H1 (cell line): Measurements from ENCODE around the gene GKN2. TPM values are rescaled to one million over a fixed set of nuclear protein-coding genes. Genes with fewer than 3 reads are reported as not detected.

Experiments
- ATF2 ChIP-seq: IDR thresholded peaks from 2 replicates; pipeline ENCODE4 v1.6.1; 2012; ENCODE audit warnings: low read length, inconsistent platforms
- CHD7 ChIP-seq: fragments of 300-600 bp; sonication (generic); IDR thresholded peaks from 2 replicates; pipeline ENCODE4 v1.7.1; 2012; ENCODE audit warnings: low read length, moderate library complexity, mild to moderate bottlenecking, inconsistent platforms; ENCODE audit not compliant: insufficient replicate concordance
- NANOG ChIP-seq: IDR thresholded peaks from 2 replicates; pipeline ENCODE4 v1.6.1; 2011; ENCODE audit warnings: low read length, low read depth, mild to moderate bottlenecking, inconsistent platforms; ENCODE audit not compliant: insufficient read depth, poor library complexity, severe bottlenecking
- RAD21 ChIP-seq, 2 experiments: IDR thresholded peaks in 1 of 2; conservative IDR thresholded peaks in 1 of 2; 2 replicates each; pipeline ENCODE4 v1.6.1; 2011; ENCODE audit warnings: low read depth in 2 of 2, low read length in 2 of 2, improper control_type of control experiment in 1 of 2, inconsistent platforms in 1 of 2, mild to moderate bottlenecking in 1 of 2, moderate library complexity in 1 of 2
- SRF ChIP-seq: IDR thresholded peaks from 2 replicates; pipeline ENCODE4 v1.6.1; 2011; ENCODE audit warnings: mild to moderate bottlenecking, low read depth, low read length, moderate library complexity
- TAF7 ChIP-seq: optimal IDR thresholded peaks from 2 replicates; pipeline ENCODE3; 2011; ENCODE audit warnings: low read depth, mild to moderate bottlenecking, inconsistent platforms, low read length, moderate library complexity, borderline replicate concordance
- TEAD4 ChIP-seq: IDR thresholded peaks from 2 replicates; pipeline ENCODE4 v1.6.1; 2012; ENCODE audit warnings: low read depth, low read length, inconsistent platforms, mixed read lengths
- polyA plus RNA-seq, 7 experiments: library from polyadenylated mRNA; depleted of rRNA in 3 of 7; stranded (reverse) in 5 of 7; unstranded in 2 of 7; fragments of >200 nt in 5 of 7; fragments of 200-250 nt in 2 of 7; gene quantifications; 1 replicate in 5 of 7; 2 replicates in 1 of 7; 4 replicates in 1 of 7; pipeline versions ENCODE4 v1.2.1 to v1.2.3, GENCODE V29; 2011 to 2013; ENCODE audit warnings: missing spikeins in 2 of 7, mixed read lengths in 2 of 7
- total RNA-seq: library from RNA; stranded (reverse); fragmentation: NEBNext Ultra II Directional; extraction: Animal tissue kit (Norgen Biotek cat#: 25700); gene quantifications from 2 replicates; pipeline ENCODE4 v1.2.1, GENCODE V29; 2021
- TF ChIP-seq, protein P1 (sequence below): IDR thresholded peaks from 2 replicates; pipeline ENCODE4 v1.6.1; 2011; ENCODE audit warnings: low read depth, mild to moderate bottlenecking, low read length; ENCODE audit not compliant: insufficient read depth

The GKN2 gene
- total and polyA plus RNA-seq, 2 of the 8 experiments (the other 6 are each of a cell fraction or from before 2014, with no cell fraction given), result not detected

DNA sequence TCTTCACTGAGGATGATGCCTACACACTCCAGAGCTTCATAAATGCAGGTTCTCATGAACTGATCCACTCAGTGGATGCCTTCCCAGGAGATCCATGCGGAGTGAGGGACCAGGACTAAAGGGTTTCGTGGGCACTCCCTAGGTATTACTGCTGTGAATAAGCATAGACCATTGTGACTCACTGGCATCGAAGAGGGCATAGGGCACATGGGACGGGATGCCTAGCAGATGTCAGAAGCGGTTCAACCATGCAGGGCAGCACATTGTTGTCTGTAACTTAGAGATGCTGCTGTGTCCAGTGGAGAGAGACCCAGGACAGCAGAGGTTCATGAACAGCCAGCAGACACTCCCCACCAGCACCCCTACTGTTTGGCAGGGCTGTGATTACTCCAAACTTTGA is 17.2 kb downstream of the GKN2 start (continued):
- TF ChIP-seq CHD7, result no peak
- TF ChIP-seq TEAD4, result no peak
- TF ChIP-seq TAF7, result no peak
- TF ChIP-seq SRF, result no peak
- no peak for TF ChIP-seq RAD21 (IDR thresholded peaks at IDR 0.05 in 1 of 2, conservative IDR thresholded peaks at IDR 0.05 in 1 of 2; ENCODE audit: low read depth in 2 of 2, low read length in 2 of 2)
- TF ChIP-seq, protein P1, sequence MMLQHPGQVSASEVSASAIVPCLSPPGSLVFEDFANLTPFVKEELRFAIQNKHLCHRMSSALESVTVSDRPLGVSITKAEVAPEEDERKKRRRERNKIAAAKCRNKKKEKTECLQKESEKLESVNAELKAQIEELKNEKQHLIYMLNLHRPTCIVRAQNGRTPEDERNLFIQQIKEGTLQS, result no peak
- no peak for TF ChIP-seq NANOG
- TF ChIP-seq ATF2, result no peak
